Stimulated activated naive CD8-positive, alpha-beta T cell treated with anti-CD3 and anti-CD28 coated beads, Interleukin-15, amount 100 ng/mL, for 72 hours (primary cell): ENCODE measurements around the gene UNC13A.
"Not testable (repeated sequence)": the region's sequence is repeated elsewhere in the genome, so short reads cannot be mapped to it uniquely, and the experiment has no call there.

Experiments used
- ATAC-seq: fragments of 150-1000 bp; cut with Tn5 transposase; 2 replicates; pipeline ENCODE4 v1.10.0; 2021; ENCODE audit warnings: mild to moderate bottlenecking, moderate library complexity
- DNase-seq, 2 donors: peaks; one replicate each; pipeline ENCODE4 v3.0.0; 2021 to 2022
- H3K27ac Mint-ChIP-seq, 2 donors: one replicate each; pipeline ENCODE4 v1.8.0; 2022; ENCODE audit warnings: mild to moderate bottlenecking in 2 of 2, mixed read lengths in 2 of 2, moderate library complexity in 2 of 2
- H3K27me3 Mint-ChIP-seq: one replicate; pipeline ENCODE4 v1.8.0; 2022; ENCODE audit warnings: mixed read lengths
- H3K4me1 Mint-ChIP-seq: one replicate; pipeline ENCODE4 v1.8.0; 2022; ENCODE audit warnings: mild to moderate bottlenecking, mixed read lengths
- H3K4me3 Mint-ChIP-seq, 2 donors: one replicate each; pipeline ENCODE4 v1.8.0; 2022; ENCODE audit warnings: mild to moderate bottlenecking in 2 of 2, mixed read lengths in 2 of 2, moderate library complexity in 1 of 2
- H3K9me3 Mint-ChIP-seq, 2 donors: one replicate each; pipeline ENCODE4 v1.8.0; 2022; ENCODE audit warnings: mixed read lengths in 2 of 2

UNC13A gene

DNA sequence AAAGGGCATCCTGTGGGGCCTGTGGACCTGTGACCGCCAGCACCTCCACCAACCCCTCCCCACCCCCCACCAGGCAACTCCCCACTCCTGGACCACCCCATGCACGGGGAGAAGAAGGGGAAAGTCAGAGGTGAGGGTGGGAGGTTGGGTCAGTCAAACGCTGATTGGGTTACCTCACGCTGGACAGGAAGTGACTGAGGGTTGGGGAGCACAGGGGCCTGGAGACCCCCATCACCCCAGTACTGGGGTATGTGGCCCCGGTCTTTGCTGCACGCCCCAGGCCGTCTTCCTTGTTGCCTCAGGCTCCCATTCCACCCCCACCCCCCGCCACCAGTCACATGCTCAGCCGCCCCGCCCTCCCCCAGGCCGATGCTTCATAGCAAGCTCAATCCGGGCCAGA, 73.7 kb downstream of the UNC13A start:
- Mint-ChIP-seq H3K27ac (no peak overlapping the region), H3K4me1 (peaks cover 13% of the 10 kb centered on the region), H3K4me3 (no peak overlapping the region), H3K9me3 (no peaks in the 10 kb centered on the region), H3K27me3 (peaks cover 52% of the 10 kb centered on the region)
- no peak for ATAC-seq
- DNase-seq: no peak

DNA sequence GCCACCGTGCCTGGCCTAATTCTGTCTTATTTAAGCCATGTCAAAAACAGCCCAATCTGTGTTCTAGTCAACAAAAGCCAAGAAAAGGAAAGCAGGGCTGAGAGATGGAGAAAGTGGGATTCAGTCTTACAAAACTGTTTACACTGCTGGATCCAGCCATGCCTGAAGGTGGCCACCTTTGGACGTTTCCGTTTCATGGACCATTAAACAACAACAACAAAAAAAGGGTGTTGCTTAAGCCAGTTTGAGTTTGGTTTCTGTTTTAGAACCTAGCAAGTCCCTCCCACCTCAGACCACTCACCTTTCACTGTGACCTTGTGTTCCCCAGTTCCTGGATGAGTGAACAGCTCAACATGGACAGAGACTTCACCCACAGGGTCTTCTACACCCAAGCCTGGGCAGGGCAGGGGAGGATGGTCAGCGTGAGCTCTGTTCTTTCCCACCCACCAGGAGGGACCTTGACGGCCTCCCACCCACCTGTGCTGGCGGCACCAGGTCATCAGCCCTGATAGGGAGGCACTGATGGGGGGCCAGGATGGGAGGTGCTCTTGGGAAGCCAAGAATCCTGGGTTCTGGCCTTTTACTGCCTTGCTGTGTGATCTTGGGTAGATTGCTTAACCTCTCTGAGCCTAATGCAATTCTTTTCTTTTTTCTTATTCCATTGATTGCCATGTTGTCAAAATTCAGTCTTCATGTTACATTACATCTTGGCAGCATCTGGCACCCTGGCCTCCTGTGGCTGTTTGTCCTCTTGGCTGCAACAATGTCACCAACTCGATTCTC, 76.5 kb downstream of the UNC13A start:
- Mint-ChIP-seq H3K4me1 (peaks cover 11% of the 10 kb centered on the region), H3K4me3 (no peak overlapping the region), H3K9me3 (no peaks in the 10 kb centered on the region), H3K27ac (no peak overlapping the region), H3K27me3 (peaks cover 26% of the 10 kb centered on the region)
- no peak for ATAC-seq
- no peak for DNase-seq

- H3K4me3 Mint-ChIP-seq: no peak overlapping the region
- H3K27me3 Mint-ChIP-seq: peaks cover 14% of the 10 kb centered on the region
- H3K4me1 Mint-ChIP-seq: peaks cover 11% of the 10 kb centered on the region
- H3K9me3 Mint-ChIP-seq: no peaks in the 10 kb centered on the region
- no peak for DNase-seq
- no peak for ATAC-seq
- no peak overlapping the region for H3K27ac Mint-ChIP-seq
These were observed 77.8 kb downstream of the UNC13A start for GRCh38 chr19:17610384-17610783.

DNA sequence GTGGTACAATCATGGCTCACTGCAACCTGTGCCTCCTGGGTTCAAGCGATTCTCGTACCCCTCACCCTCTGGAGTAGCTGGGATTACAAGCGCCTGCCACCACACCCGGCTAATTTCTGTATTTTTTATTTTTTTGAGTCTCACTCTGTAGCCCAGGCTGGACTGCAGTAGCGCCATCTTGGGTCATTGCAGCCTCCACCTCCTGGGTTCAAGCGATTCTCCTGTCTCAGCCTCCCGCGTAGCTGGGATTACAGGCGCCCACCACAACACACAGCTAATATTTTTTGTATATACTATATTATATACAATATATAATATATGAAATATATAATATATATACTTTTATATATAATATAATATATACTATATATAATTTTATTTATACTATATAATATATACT, 80.2 kb downstream of the UNC13A start:
- peaks cover 11% of the 10 kb centered on the region for H3K4me1 Mint-ChIP-seq
- peaks cover 19% of the 10 kb centered on the region for H3K27me3 Mint-ChIP-seq
- DNase-seq (no peak), ATAC-seq (no peak)
- H3K4me3 Mint-ChIP-seq: no peak overlapping the region
- no peaks in the 10 kb centered on the region for H3K9me3 Mint-ChIP-seq
- no peak overlapping the region for H3K27ac Mint-ChIP-seq

- no peaks in the 10 kb centered on the region for H3K9me3 Mint-ChIP-seq
These were observed 81.5 kb downstream of the UNC13A start for GRCh38 chr19:17606590-17607185.

DNA sequence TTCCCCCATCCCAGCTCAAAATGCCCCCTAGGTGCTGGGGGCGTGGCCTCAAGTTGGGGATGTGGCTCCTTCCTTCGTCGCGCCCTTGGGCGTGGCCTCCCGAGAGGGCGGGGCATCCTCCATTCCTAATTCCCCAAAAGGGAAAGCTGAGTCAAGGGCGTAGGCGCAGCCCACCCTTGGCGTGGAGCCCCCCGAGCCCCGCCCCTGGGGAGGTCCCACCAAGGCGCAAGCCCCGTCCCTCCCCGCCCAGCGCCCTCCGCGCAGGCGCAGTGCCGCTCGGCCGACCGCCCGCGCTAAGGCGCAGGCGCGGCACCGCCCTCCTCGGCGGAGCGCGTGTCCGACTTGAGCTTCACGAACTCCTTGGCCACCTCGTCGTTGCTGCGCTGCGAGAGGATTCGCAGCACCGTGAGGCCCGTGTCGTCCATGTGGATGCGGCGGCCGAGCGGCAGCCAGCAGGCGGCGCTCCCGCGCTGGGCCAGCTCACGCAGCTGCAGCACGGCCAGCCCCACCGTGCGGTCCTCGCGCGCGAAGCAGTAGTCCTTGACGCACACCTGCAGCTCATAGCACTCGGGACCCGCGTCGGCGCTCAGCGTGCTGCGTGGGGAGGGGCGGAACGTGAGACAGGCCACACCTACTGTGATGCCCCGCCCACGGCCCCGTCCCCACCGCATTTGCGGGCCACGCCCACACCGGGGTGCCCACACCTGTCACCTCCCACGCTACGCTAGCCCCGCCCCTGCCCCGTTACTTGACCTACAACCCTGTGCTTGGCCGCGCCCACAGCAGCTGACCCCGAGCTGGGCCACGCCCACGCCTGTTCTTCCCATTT, 82.2 kb downstream of the UNC13A start:
- Mint-ChIP-seq H3K4me1 (peaks cover 11% of the 10 kb centered on the region), H3K9me3 (no peaks in the 10 kb centered on the region)
- ATAC-seq: peak; percentile 93

More at GRCh38 chr19:17606590-17607185, 81.5 kb downstream of the UNC13A start:
- peaks cover 11% of the 10 kb centered on the region for H3K4me1 Mint-ChIP-seq
- peaks cover 32% of the 10 kb centered on the region for H3K27me3 Mint-ChIP-seq
- H3K27ac Mint-ChIP-seq: peak overlapping the region; percentile 30 to 92
- no peak for DNase-seq
- peak overlapping the region; percentile 85 to 86 for H3K4me3 Mint-ChIP-seq
- peak; percentile 62 for ATAC-seq

GRCh38 chr19:17605117-17605516, 83.0 kb downstream of the UNC13A start:
- Mint-ChIP-seq H3K9me3 (no peaks in the 10 kb centered on the region), H3K4me3 (no peak overlapping the region), H3K27ac (no peak overlapping the region), H3K27me3 (peaks cover 41% of the 10 kb centered on the region), H3K4me1 (peaks cover 11% of the 10 kb centered on the region)
- ATAC-seq: no peak
- DNase-seq: no peak

More for the DNA sequence above, 82.2 kb downstream of the UNC13A start:
- Mint-ChIP-seq H3K27ac (peak overlapping the region; percentile 30 to 92), H3K27me3 (peaks cover 39% of the 10 kb centered on the region), H3K4me3 (peak overlapping the region; percentile 85 to 86)
- peak; percentile 87 to 88 for DNase-seq

GRCh38 chr19:17604372-17605025, 83.7 kb downstream of the UNC13A start:
- peaks cover 11% of the 10 kb centered on the region for H3K4me1 Mint-ChIP-seq
- DNase-seq: no peak
- H3K27ac Mint-ChIP-seq: no peak overlapping the region
- ATAC-seq: no peak
- peaks cover 41% of the 10 kb centered on the region for H3K27me3 Mint-ChIP-seq
- no peak overlapping the region for H3K4me3 Mint-ChIP-seq
- H3K9me3 Mint-ChIP-seq: no peaks in the 10 kb centered on the region

GRCh38 chr19:17602872-17603510, 85.2 kb downstream of the UNC13A start:
- Mint-ChIP-seq H3K9me3 (no peaks in the 10 kb centered on the region), H3K4me3 (no peak overlapping the region), H3K27me3 (peaks cover 41% of the 10 kb centered on the region), H3K27ac (no peak overlapping the region), H3K4me1 (peaks cover 11% of the 10 kb centered on the region)
- DNase-seq: no peak
- no peak for ATAC-seq

GRCh38 chr19:17602217-17602616, 85.9 kb downstream of the UNC13A start:
- ATAC-seq (no peak), DNase-seq (no peak)
- Mint-ChIP-seq H3K4me3 (no peak overlapping the region), H3K27ac (no peak overlapping the region), H3K27me3 (peaks cover 41% of the 10 kb centered on the region), H3K9me3 (no peaks in the 10 kb centered on the region), H3K4me1 (peaks cover 11% of the 10 kb centered on the region)

DNA sequence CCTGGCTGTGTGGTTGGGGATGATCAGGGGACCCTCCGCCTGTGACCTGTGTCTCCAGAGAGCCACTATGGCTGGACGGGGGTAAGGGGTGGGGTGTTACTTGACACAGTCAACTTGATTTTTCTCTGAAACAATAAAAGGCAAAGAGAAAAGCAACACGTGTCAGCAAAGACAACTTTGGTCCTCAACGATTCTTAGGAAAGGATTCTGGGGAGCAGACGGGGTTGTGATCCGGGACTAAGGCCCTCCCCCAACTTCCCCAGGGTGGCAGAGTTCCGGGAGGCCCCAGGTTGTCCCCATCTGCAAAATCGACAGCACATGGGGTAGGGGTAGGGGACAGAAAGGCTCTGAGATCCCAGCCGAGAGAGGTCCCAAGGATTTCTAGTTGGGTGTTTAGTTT, 86.5 kb downstream of the UNC13A start:
- no peak for ATAC-seq

DNA sequence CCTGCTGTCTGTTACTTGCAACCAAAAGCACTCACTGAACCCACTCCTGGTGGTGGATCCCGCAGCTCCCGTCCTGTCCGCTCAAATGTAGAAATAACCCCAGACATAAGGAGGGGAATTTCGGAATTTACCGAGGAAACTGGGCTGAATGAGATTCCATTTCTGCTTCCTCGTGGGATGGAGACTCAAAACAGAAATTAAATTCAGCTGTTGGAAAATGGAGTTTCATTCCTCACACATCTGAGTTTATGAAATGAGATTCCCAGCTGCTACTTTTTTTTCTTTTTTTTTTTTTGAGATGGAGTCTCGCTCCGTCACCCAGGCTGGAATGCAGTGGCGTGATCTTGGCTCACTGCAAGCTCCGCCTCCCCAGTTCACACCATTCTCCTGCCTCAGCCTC, 88.4 kb downstream of the UNC13A start:
- ATAC-seq (no peak), DNase-seq (no peak)
- Mint-ChIP-seq H3K27me3 (peaks cover 40% of the 10 kb centered on the region), H3K27ac (no peak overlapping the region), H3K4me1 (no peaks in the 10 kb centered on the region), H3K9me3 (no peaks in the 10 kb centered on the region), H3K4me3 (no peak overlapping the region)

More for the DNA sequence above, 86.5 kb downstream of the UNC13A start:
- H3K9me3 Mint-ChIP-seq: no peaks in the 10 kb centered on the region
- no peak overlapping the region for H3K27ac Mint-ChIP-seq
- no peak overlapping the region for H3K4me3 Mint-ChIP-seq
- H3K4me1 Mint-ChIP-seq: peaks cover 6% of the 10 kb centered on the region
- peaks cover 41% of the 10 kb centered on the region for H3K27me3 Mint-ChIP-seq
- no peak for DNase-seq

- Mint-ChIP-seq H3K27me3 (peaks cover 31% of the 10 kb centered on the region), H3K27ac (no peak overlapping the region)
These were observed 89.2 kb downstream of the UNC13A start for GRCh38 chr19:17598953-17599352.

GRCh38 chr19:17598063-17598462, 90.1 kb downstream of the UNC13A start:
- H3K9me3 Mint-ChIP-seq, H3K27ac Mint-ChIP-seq, DNase-seq, H3K4me1 Mint-ChIP-seq, H3K4me3 Mint-ChIP-seq, ATAC-seq: not testable (repeated sequence)
- peaks cover 22% of the 10 kb centered on the region for H3K27me3 Mint-ChIP-seq

More at GRCh38 chr19:17598953-17599352, 89.2 kb downstream of the UNC13A start:
- ATAC-seq (no peak), DNase-seq (no peak)
- Mint-ChIP-seq H3K9me3 (no peaks in the 10 kb centered on the region), H3K4me1 (no peaks in the 10 kb centered on the region), H3K4me3 (no peak overlapping the region)

GRCh38 chr19:17594296-17594695, 93.9 kb downstream of the UNC13A start:
- DNase-seq, ATAC-seq, H3K9me3 Mint-ChIP-seq, H3K4me3 Mint-ChIP-seq, H3K27ac Mint-ChIP-seq: not testable (repeated sequence)
- H3K4me1 Mint-ChIP-seq: peaks cover 10% of the 10 kb centered on the region
- H3K27me3 Mint-ChIP-seq: peaks cover 13% of the 10 kb centered on the region
